Measurements from ENCODE around the gene GGA1. TPM values are rescaled to one million over a fixed set of nuclear protein-coding genes. Genes with fewer than 3 reads are reported as not detected.
"Not testable (repeated sequence)": the region's sequence is repeated elsewhere in the genome, so short reads cannot be mapped to it uniquely, and the experiment has no call there.

The GGA1 gene
- total RNA-seq, 1 donor from 2014 or later = 27.5 TPM

DNA sequence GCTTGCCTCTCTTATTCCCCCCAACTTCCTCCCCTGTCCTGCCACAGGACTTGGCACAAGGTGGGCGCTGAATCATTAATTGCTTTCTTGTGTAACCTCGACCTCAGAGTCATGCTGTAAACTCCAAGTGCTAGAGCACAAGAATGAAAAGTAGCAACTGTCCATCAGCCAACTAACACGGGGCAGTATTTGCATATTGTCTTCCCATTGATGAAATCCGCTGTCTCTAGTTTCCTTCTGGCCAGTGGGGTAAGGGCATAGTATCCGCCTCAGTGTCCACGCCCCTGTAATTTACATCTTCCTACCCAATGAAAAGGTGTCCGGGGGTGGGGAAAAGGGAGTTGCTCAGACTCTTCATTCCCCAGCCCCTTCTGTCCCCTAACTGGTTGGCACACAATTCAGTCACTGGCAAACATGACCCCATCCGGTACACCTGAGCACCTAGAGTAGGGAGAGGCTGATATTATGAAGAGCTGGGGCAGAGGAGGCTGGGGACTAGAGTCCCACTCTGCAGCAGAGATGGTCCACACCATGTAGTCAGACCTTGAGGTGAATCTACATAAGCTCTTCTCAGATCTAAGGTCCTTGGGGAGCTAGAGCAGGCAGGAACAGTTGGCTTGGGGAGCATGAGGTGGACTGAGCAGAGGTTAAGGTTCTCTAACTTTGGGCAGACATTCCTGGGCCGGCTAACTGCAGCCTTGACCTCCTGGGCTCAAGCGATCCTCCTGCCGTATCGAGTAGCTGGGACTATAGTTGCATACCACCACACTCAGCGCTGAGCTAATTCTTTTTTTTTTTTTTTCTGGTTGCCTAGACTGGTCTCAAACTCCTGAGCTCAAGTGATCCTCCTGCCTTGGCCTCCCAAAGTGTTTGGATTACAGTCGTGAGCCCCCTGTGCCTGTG is 6.8 kb upstream of the GGA1 start:
- TF ChIP-seq, protein P1, sequence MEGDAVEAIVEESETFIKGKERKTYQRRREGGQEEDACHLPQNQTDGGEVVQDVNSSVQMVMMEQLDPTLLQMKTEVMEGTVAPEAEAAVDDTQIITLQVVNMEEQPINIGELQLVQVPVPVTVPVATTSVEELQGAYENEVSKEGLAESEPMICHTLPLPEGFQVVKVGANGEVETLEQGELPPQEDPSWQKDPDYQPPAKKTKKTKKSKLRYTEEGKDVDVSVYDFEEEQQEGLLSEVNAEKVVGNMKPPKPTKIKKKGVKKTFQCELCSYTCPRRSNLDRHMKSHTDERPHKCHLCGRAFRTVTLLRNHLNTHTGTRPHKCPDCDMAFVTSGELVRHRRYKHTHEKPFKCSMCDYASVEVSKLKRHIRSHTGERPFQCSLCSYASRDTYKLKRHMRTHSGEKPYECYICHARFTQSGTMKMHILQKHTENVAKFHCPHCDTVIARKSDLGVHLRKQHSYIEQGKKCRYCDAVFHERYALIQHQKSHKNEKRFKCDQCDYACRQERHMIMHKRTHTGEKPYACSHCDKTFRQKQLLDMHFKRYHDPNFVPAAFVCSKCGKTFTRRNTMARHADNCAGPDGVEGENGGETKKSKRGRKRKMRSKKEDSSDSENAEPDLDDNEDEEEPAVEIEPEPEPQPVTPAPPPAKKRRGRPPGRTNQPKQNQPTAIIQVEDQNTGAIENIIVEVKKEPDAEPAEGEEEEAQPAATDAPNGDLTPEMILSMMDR (IDR thresholded peaks at IDR 0.05; ENCODE audit: borderline replicate concordance) = no peak
- H3K27me3 ChIP-seq (ENCODE audit: low read depth) = peaks cover 8% of the 10 kb centered on the region
- intact Hi-C loops (cut with micrococcal nuclease) = no loop called here
- H3K9me3 ChIP-seq (replicated peaks) = no peaks in the 10 kb centered on the region
- no peaks in the 10 kb centered on the region for H3K36me3 ChIP-seq
- no peak for DNase-seq
- H3K4me1 ChIP-seq = peaks cover 6% of the 10 kb centered on the region
- H3K27ac ChIP-seq (replicated peaks) = no peak overlapping the region
- no peak overlapping the region for H3K4me3 ChIP-seq

DNA sequence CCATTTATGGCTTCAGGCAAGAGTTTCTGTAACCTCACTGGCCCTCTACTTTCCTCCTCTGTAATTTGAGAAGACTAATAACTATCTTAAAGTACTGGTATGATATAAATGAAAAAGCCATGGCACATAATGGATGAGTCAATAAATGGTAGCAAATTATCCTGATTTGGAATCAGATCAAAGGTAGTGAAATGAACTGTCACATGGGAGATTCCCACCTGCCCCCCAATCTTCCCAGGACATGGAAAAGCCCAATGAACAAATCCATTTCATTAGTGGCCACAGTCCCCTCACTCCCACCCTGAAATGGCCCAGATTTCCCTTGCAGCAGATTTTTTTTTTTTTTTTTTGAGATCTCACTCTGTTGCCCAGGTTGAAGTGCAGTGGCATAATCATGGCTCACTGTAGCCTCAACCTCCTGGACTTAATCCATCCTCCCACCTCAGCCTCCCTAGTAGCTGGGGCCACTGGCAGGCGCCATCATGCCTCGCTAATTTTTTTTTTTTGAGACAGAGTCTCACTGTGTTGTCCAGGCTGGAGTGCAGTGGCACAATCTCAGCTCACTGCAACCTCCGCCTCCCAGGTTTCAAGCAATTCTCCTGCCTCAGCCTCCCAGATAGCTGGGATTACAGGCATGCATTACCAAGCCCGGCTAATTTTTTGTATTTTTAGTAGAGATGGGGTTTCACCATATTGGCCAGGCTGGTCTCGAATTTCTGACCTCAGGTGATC is 5.9 kb upstream of the GGA1 start:
- H3K9me3 ChIP-seq (replicated peaks); H3K36me3 ChIP-seq; H3K27ac ChIP-seq (replicated peaks); H3K4me3 ChIP-seq; H3K27me3 ChIP-seq (ENCODE audit: low read depth); DNase-seq; intact Hi-C loops (cut with micrococcal nuclease): not testable (repeated sequence)
- H3K4me1 ChIP-seq = peaks cover 15% of the 10 kb centered on the region

GRCh38 chr22:37604074-37604473 is 4.6 kb upstream of the GGA1 start:
- Histone ChIP-seq H3K36me3 (no peaks in the 10 kb centered on the region), H3K9me3 (replicated peaks) (no peaks in the 10 kb centered on the region), H3K27me3 (ENCODE audit: low read depth) (peaks cover 8% of the 10 kb centered on the region), H3K27ac (replicated peaks) (no peak overlapping the region), H3K4me3 (no peak overlapping the region), H3K4me1 (peaks cover 25% of the 10 kb centered on the region)
- intact Hi-C loops (cut with micrococcal nuclease) = no loop called here
- no peak for DNase-seq
- TF ChIP-seq, protein P1 (IDR thresholded peaks at IDR 0.05; ENCODE audit: borderline replicate concordance) = no peak

DNA sequence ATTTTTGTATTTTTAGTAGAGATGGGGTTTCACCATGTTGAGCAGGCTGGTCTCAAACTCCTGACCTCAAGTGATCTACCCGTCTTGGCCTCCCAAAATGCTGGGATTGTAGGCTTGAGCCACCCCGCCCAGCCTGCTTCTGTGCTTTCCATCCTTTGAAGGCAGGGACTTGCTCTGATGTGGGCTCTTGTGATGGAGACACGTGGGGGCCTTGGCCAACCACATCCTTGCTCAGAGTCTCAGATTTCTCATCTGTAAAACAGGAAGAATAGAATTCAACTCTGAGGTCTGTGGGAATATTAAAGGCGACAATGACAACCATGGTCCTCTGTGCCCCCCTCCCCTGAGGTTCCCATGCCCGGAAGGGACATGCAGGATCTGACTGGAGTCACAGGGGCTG is 3.8 kb upstream of the GGA1 start:
- H3K27ac ChIP-seq (replicated peaks) = no peak overlapping the region
- peaks cover 30% of the 10 kb centered on the region for H3K4me1 ChIP-seq
- H3K4me3 ChIP-seq = no peak overlapping the region
- H3K9me3 ChIP-seq (replicated peaks) = no peaks in the 10 kb centered on the region
- intact Hi-C loops (cut with micrococcal nuclease) = no loop called here
- H3K36me3 ChIP-seq = no peaks in the 10 kb centered on the region
- DNase-seq = no peak
- TF ChIP-seq, protein P1 (IDR thresholded peaks at IDR 0.05; ENCODE audit: borderline replicate concordance) = no peak
- peaks cover 8% of the 10 kb centered on the region for H3K27me3 ChIP-seq (ENCODE audit: low read depth)

DNA sequence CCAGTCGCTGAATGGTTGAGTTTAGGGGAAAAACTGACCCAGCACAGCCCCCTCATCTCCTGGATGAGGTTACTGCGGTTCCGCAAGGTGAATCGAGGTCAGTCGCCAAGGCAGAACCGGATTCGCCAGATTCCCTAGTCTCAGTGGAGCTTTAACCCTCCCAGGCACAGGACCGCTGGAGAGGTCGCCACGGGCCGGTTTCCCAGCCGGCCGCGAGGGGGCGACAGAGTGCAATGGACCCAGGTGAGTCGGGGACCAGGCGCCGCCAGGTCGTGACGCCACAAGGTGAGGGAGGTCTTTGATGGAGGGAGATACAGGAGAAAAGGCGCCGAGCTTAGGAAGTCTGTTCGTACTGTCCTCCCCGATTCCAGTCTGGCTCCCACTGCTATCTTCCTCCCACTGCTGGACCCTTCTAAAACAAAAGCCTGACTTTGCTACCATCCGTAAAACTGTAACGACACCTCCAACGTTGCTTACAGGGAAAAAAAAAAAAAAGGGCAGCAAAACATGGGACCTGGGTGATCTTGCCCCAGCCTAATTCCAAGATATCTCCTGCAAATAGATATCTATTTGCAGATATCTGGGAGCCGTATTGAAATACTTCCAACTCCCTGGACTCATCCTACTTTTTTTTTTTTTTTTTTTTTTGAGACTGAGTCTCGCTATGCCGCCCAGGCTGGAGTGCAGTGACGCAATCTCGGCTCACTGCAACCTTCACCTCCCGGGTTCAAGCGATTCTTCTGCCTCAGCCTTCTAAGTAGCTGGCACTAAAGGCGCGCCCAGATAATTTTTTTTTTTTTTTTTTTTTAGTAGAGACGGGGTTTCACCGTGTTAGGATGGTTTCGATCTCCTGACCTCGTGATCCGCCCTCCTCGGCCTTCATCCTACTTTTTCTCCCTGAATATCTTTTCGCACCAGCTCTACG is 1.4 kb upstream of the GGA1 start:
- TF ChIP-seq, protein P1 (IDR thresholded peaks at IDR 0.05; ENCODE audit: borderline replicate concordance) = peak; percentile 97
- DNase-seq = peak; percentile 78

More for the DNA sequence above, 1.4 kb upstream of the GGA1 start:
- Histone ChIP-seq H3K36me3 (no peaks in the 10 kb centered on the region), H3K9me3 (replicated peaks) (no peaks in the 10 kb centered on the region), H3K27ac (replicated peaks) (peak overlapping the region; percentile 98), H3K27me3 (ENCODE audit: low read depth) (peaks cover 8% of the 10 kb centered on the region), H3K4me3 (peak overlapping the region; percentile 92), H3K4me1 (peaks cover 46% of the 10 kb centered on the region)
- intact Hi-C loops (cut with micrococcal nuclease) = no loop called here
